ENCODE results near the gene TFAP2A.

Gene TFAP2A

DNA sequence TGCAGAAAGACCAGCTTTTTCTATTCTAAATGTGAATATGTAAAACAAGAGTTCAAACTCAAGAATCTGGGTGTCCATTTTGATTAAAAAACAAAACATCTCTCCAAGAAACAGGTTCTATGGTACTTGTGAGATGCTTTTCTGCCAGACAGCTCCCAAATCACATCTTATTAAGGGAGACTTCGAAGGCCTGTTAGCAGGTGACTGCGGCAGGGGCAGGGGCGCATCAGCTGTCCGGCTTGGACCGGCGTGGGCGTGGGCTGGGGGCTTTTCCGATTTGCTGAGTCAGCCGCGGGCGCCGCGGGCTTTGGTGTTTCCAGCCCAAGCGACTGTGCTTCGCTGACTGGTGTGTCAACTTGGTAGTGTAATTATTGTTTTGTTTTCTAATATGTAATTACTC lies 32.6 kb downstream of the TFAP2A start:
- no peak for DNase-seq

GRCh38 chr6:10381830-10382208 lies 33.1 kb downstream of the TFAP2A start:
- DNase-seq: no peak

GRCh38 chr6:10381133-10381829 lies 33.6 kb downstream of the TFAP2A start:
- no peak for DNase-seq

GRCh38 chr6:10375391-10375969 lies 39.4 kb downstream of the TFAP2A start:
- DNase-seq: no peak

- DNase-seq: no peak
These were observed 41.1 kb downstream of the TFAP2A start for GRCh38 chr6:10373642-10374359.

GRCh38 chr6:10369896-10370295 lies 45.0 kb downstream of the TFAP2A start:
- DNase-seq: no peak

- no peak for DNase-seq
These were observed 46.0 kb downstream of the TFAP2A start for GRCh38 chr6:10368861-10369260.

DNA sequence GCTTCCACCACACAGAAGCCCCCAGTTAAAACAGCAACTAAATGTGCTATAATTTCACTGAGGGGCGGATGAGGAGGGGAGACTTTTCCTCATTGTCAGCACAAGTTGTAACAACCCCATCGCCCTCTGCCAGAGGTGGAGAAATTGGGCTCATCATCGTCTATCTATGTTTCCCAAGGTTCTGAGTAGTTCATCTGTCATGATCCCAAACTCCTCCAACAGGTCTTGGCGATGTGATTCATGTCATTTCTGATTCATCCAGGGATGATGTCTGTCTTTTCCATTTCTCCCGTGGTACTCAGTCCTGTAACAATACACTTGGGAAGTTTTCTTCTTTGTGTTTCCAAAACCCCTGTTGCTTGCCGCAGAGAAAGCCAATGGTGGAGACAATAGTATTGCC lies 51.0 kb downstream of the TFAP2A start:
- DNase-seq: no peak

- no peak for DNase-seq
These were observed 52.6 kb downstream of the TFAP2A start for GRCh38 chr6:10362300-10362699.

DNA sequence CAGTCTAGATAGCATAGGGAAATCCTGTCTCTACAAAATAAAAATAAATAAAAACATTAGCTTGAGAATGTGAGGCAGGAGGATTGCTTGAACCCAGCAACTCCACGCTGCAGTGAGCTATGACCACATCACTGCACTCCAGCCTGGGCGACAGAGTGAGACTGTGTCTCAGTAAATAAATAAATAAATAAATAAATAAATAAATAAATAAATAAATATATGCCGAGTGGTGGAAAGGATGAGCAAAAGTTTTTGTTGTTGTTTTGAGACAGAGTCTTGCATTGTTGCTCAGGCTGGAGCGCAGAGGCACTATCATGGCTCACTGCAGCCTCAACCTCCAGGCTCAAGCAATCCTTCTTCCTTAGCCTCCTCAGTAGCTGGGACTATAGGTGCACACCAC lies 53.4 kb downstream of the TFAP2A start:
- DNase-seq: no peak

- no peak for DNase-seq
These were observed 55.3 kb downstream of the TFAP2A start for GRCh38 chr6:10359581-10359980.

DNA sequence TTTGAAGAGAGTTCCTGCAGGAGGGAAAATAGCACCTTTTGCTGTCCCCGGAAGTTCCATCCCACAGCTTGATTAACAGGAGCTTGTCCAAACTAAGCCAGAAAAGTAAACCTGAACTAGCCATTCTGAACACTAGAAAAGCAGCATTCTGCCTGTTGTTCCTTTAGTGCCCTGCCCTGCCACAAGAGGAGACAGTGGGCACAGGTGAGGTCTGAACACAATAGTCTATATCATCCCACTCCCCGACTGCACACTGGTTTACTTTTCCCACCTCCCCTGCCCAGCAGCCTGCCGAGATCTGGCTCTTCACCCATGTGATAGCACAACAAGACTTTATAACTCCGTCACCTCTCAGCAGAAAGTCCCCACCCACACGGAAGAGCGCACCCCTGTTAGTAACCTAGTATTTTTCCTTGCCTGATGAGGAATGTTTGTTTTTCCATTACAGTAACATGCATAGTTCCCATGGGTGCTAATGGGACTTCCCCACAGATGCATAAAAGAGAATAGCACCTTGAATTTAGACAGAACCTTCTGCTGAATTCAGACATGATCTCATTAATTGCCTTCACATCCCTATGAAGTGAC lies 59.7 kb downstream of the TFAP2A start:
- DNase-seq: no peak

- DNase-seq: no peak
These were observed 63.1 kb downstream of the TFAP2A start for GRCh38 chr6:10351791-10352190.

DNA sequence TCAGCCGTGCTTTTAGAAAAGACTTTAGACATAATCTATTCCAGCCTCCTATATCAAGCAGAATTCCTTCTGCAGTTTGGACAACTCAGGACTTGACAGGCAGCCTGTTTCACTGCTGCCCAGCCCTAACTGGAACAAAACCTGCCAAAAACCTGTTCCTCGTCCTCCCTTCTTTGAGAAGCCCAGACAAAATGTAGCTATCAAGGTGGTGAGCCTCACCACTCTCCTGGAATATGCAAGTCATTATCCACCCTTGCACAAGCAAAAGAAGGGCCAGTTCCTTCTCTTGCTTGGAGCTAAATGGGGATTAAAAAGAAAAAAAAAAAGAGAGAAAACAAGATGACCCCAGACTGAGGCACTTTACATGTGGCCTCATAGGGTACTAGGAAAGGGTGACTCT lies 64.2 kb downstream of the TFAP2A start:
- no peak for DNase-seq

DNA sequence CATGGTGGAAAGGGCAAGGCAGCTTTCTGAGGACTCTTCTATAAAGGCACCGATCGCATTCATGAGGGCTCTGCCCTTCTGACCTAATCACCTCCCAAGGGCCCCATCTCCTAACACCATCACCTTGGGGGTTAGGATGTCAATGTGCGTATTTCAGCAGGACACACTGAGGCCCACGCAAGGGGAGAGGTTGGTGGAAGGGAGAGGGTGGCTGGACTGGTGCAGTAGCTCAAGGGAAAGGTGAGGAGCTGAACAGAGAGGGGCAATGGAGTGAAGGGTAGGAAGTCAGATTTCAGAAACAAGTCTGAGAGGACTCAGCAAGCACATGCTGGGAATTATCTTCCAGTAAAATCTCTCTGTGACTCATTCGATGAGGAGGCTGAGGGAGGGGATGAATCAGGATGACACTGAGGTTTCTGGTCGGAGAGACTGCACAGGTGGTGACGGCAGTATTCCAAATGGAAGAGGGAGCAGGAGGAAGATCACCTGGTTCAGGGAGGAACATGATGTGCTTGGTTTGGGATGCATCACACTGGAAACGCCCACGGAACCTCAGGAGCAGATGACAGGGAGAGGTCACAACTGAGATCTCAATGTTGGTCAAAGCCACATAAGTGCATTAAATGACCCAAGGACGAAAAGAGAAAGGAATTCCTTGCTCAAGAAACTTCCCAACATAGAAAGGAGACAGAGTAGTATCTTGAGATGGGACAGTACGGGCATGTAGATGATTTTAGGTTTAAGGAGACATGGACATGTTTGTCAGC lies 67.1 kb downstream of the TFAP2A start:
- DNase-seq: no peak

All from suppressor macrophage treated with lipopolysaccharide for 4 hours (primary cell).